ENCODE results near the gene STARD3NL. TPM values are rescaled to one million over a fixed set of nuclear protein-coding genes. Genes with fewer than 3 reads are reported as not detected.
A peak's percentile ranks its signal among the peaks of the same experiment; 100 is the strongest.

The STARD3NL gene, protein sequence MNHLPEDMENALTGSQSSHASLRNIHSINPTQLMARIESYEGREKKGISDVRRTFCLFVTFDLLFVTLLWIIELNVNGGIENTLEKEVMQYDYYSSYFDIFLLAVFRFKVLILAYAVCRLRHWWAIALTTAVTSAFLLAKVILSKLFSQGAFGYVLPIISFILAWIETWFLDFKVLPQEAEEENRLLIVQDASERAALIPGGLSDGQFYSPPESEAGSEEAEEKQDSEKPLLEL
- 56.5 TPM for total RNA-seq
- polyA plus RNA-seq = 40.6 TPM

DNA sequence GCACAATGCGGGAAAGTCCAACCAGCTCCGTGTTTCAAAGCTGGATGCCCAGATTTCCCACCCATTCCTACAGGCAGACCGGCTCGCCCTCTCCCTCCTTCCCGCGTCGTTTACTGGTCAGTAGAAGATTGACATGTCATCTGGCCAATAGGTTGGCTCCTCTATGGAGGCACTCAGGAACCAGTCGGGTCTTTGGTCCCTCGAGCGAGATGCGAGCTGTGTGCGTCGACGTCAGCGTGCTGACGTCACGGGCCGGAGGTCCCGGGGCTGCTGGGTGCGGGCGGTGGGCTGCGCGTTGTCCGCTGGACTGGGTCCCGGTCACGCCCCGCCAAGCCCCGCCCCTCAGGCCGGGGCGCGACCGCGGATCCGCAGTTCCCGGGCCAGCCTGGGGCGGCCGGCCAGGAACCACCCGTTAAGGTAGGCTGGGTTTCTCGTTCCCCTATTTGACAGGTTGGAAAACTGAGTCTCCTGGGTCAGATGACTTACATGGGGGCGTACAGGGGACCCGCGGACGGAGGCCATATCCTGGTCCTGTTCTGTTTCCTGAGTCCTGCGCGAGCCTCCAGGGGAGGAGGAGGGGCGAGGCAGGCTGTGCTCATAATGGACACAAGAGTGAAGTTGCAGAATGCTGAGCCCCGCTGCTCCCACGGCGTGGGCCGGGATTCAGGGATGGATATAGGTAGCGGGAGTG lies at the start of gene STARD3NL:
Gene STARD3NL (plus strand): TSS at position 242 of the 691 bp plus-strand sequence. CDS start 29,260 bp downstream, outside the sequence.
- peak; percentile 100 for DNase-seq (ENCODE audit: extremely low spot score)
- H3K36me3 ChIP-seq (ENCODE audit: insufficient read depth) = no peaks in the 10 kb centered on the region
- H3K27ac ChIP-seq (ENCODE audit: low read depth) = peak within 1 kb of the TSS; percentile 95
- H3K4me1 ChIP-seq (ENCODE audit: insufficient read depth) = no peaks in the 10 kb centered on the region
- under 1% methylated on average over 51 of the region's 51 CpGs for WGBS
- peak within 1 kb of the TSS; percentile 74 for H3K4me3 ChIP-seq (ENCODE audit: low read depth, low read length)

DNA sequence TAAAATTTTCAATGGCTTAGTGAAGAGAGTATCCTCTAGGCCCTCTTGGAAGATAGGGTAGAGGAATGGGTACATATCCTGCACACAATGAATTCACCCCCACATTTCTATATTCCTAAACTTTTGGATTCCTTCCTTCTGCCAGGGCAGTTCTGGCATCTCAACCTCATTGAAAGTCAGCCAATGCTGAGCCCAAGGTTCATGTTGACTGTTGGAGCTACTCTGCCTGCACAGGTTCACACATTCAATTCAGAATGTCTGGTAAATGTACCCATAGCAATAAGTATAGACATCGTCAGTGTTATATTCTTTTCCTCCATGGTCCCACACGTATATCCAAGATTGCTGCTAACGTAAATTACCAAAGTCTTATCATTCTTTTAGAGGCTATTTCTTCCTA lies 48.9 kb upstream of the STARD3NL start:
- Histone ChIP-seq H3K4me1 (ENCODE audit: insufficient read depth) (no peaks in the 10 kb centered on the region), H3K27ac (ENCODE audit: low read depth) (no peak overlapping the region), H3K4me3 (ENCODE audit: low read depth, low read length) (no peak overlapping the region), H3K36me3 (ENCODE audit: insufficient read depth) (no peaks in the 10 kb centered on the region)
- WGBS = 80% methylated on average over 3 of the region's 3 CpGs
- DNase-seq (ENCODE audit: extremely low spot score) = no peak

DNA sequence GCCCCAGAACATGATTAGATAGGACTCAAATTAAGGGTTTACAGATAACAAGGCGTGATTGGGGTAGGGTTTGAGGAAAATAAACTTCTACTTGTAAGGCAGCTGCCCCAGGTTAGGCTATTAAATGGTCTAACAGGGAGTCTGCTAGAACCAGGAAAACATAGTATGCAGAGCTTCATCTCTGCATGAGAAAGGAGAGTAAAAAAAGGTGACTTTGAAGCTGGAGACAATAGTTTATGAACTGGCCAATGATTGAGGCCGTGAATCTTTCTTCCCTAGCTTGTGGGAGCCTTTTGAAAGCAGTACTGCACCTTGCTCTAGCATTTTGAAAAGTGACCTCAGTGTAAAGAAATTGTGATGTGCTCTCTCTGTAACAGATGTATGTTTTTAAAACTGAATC lies 48.5 kb upstream of the STARD3NL start:
- Histone ChIP-seq H3K36me3 (ENCODE audit: insufficient read depth) (no peaks in the 10 kb centered on the region), H3K4me3 (ENCODE audit: low read depth, low read length) (no peak overlapping the region), H3K27ac (ENCODE audit: low read depth) (no peak overlapping the region), H3K4me1 (ENCODE audit: insufficient read depth) (no peaks in the 10 kb centered on the region)
- no peak for DNase-seq (ENCODE audit: extremely low spot score)
- WGBS = 67% methylated on average over 2 of the region's 2 CpGs

DNA sequence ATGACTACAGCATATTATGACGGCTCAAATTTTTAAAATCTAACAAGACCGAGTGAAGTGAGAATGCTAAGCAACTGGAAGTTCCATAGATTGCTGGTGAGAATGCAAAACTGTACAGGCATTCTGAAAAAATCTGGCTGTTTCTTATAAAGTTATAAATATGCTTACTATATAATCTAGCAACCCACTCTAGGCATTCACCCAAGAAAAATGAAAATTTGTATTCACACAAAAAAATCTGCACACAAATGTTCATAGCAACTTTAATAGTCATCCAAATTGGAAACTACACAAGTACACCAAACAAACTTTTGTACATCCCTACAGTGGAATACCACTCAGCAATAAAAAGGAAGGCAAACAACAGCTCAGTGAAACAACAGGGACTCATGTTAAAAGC lies 39.9 kb upstream of the STARD3NL start:
- Histone ChIP-seq H3K36me3 (ENCODE audit: insufficient read depth) (no peaks in the 10 kb centered on the region), H3K4me3 (ENCODE audit: low read depth, low read length) (no peak overlapping the region), H3K27ac (ENCODE audit: low read depth) (no peak overlapping the region), H3K4me1 (ENCODE audit: insufficient read depth) (no peaks in the 10 kb centered on the region)
- WGBS = 87% methylated on average over 2 of the region's 2 CpGs
- no peak for DNase-seq (ENCODE audit: extremely low spot score)

DNA sequence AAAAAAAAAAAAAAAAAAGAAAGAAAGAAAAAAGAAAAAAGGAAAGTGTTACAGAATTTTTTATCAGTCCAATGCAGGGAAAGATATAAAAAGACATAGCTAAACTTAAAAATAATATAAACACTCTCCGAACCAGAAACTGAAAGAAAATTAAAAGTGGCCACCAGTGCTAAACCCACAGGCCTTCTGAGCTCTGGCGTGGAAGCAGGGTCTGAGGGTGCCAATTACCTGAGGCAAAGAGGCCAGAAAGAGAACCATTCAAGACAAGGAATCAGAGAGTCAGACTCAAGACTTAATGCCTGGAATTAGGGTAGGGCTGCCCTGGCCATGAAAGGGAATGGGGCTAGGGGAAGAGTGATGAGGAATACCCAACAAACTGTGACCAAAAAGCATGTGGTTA lies 36.9 kb upstream of the STARD3NL start:
- H3K4me3 ChIP-seq (ENCODE audit: low read depth, low read length) = no peak overlapping the region
- no peak for DNase-seq (ENCODE audit: extremely low spot score)
- no peaks in the 10 kb centered on the region for H3K36me3 ChIP-seq (ENCODE audit: insufficient read depth)
- H3K4me1 ChIP-seq (ENCODE audit: insufficient read depth) = no peaks in the 10 kb centered on the region
- no peak overlapping the region for H3K27ac ChIP-seq (ENCODE audit: low read depth)
- WGBS = 77% methylated on average over 2 of the region's 2 CpGs

DNA sequence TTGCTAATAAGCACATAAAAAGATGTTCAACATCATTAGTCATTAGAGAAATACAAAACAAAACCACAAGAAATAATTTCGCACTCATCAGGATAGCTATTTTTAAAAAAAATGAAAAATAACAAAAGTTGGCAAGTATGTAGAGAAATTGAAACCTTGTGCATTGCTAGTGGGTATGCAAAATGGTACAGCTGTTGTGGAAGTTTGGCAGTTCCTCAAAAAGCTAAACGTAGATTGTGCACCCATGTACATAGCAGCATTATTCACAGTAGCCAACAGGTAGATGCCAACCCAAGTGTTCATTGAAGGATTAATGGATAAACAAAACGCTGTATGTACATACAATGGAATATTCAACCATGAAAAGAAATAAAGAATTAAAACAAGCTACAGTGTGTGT lies 35.3 kb upstream of the STARD3NL start:
- no peak overlapping the region for H3K27ac ChIP-seq (ENCODE audit: low read depth)
- H3K36me3 ChIP-seq (ENCODE audit: insufficient read depth) = no peaks in the 10 kb centered on the region
- WGBS = 80% methylated on average over 3 of the region's 3 CpGs
- no peak overlapping the region for H3K4me3 ChIP-seq (ENCODE audit: low read depth, low read length)
- no peaks in the 10 kb centered on the region for H3K4me1 ChIP-seq (ENCODE audit: insufficient read depth)
- DNase-seq (ENCODE audit: extremely low spot score) = no peak

DNA sequence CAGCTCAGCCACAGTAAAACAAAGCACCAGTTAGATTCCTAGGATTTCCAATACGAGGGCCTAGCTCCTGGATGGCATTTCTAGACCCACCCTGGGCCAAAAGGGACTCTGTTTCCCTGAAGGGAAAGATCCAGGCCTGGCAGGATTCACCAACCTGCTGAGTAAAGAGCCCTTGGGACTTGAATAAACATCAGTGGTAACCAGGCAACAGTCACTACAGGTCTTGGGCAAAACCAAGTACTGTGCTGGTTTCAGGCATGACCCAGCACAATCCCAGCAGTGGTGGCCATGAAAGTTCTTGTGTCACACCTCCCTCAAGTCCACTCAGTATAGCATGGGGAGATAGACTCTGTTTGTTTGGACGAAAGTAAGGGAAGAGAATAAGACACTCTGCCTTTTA lies 31.0 kb upstream of the STARD3NL start:
- DNase-seq (ENCODE audit: extremely low spot score) = no peak
- Histone ChIP-seq H3K27ac (ENCODE audit: low read depth) (no peak overlapping the region), H3K36me3 (ENCODE audit: insufficient read depth) (no peaks in the 10 kb centered on the region), H3K4me3 (ENCODE audit: low read depth, low read length) (no peak overlapping the region), H3K4me1 (ENCODE audit: insufficient read depth) (no peaks in the 10 kb centered on the region)
- 71% methylated on average over 2 of the region's 2 CpGs for WGBS

DNA sequence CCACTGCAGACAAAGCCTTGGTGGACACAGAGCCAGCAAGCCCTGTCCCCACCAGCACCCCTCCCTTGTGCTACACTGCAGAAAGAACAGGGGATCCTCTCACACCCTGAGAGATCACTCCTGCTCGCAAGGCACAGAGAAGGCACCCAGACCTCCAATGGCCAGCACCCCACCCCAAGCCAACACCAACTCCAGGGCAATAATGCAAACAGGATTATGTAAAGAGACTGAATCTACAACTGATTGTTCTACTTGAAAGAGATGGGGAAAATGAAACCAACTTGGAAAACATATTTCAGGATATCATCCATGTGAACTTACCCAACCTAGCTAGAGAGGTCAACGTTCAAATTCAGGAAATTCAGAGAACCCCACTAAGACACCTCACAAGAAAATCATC lies 26.5 kb upstream of the STARD3NL start:
- no peaks in the 10 kb centered on the region for H3K36me3 ChIP-seq (ENCODE audit: insufficient read depth)
- WGBS = 81% methylated on average over 2 of the region's 2 CpGs
- no peak overlapping the region for H3K4me3 ChIP-seq (ENCODE audit: low read depth, low read length)
- no peak for DNase-seq (ENCODE audit: extremely low spot score)
- no peak overlapping the region for H3K27ac ChIP-seq (ENCODE audit: low read depth)
- H3K4me1 ChIP-seq (ENCODE audit: insufficient read depth) = no peaks in the 10 kb centered on the region

DNA sequence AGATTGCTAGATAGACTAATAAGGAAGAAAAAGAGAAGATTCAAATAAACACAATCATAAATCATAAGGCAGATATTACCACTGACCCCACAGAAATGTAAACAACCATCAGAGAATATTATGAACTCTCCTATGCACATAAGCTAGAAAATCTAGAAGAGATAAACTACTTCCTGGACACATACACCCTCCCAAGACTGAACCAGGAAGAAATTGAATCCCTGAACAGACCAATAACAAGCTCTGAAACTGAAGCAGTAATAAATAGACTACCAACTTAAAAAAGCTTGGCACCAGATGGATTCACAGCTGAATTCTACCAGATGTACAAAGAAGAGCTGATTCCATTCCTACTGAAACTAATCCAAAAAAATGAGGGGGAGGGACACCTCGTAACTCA lies 24.5 kb upstream of the STARD3NL start:
- WGBS = 46% methylated on average over 1 of the region's 1 CpG
- H3K36me3 ChIP-seq (ENCODE audit: insufficient read depth) = no peaks in the 10 kb centered on the region
- no peak for DNase-seq (ENCODE audit: extremely low spot score)
- no peak overlapping the region for H3K27ac ChIP-seq (ENCODE audit: low read depth)
- no peaks in the 10 kb centered on the region for H3K4me1 ChIP-seq (ENCODE audit: insufficient read depth)
- no peak overlapping the region for H3K4me3 ChIP-seq (ENCODE audit: low read depth, low read length)

DNA sequence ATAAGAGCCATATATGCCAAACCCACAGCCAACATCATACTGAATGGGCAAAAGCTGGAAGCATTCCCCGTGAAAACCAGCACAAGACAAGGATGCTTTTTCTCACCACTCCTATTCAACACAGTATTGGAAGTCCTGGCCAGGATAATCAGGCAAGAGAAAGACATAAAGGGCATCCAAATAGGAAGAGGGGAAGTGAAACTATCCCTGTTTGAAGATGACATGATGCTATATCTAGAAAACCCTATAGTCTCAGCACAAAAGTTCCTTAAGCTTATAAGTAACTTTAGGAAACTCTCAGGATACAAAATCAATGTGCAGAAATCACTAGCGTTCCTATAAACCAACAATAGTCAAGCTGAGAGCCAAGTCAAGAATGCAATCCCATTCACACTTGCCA lies 23.8 kb upstream of the STARD3NL start:
- DNase-seq (ENCODE audit: extremely low spot score) = no peak
- Histone ChIP-seq H3K4me3 (ENCODE audit: low read depth, low read length) (no peak overlapping the region), H3K36me3 (ENCODE audit: insufficient read depth) (no peaks in the 10 kb centered on the region), H3K27ac (ENCODE audit: low read depth) (no peak overlapping the region), H3K4me1 (ENCODE audit: insufficient read depth) (no peaks in the 10 kb centered on the region)
- 66% methylated on average over 2 of the region's 2 CpGs for WGBS

DNA sequence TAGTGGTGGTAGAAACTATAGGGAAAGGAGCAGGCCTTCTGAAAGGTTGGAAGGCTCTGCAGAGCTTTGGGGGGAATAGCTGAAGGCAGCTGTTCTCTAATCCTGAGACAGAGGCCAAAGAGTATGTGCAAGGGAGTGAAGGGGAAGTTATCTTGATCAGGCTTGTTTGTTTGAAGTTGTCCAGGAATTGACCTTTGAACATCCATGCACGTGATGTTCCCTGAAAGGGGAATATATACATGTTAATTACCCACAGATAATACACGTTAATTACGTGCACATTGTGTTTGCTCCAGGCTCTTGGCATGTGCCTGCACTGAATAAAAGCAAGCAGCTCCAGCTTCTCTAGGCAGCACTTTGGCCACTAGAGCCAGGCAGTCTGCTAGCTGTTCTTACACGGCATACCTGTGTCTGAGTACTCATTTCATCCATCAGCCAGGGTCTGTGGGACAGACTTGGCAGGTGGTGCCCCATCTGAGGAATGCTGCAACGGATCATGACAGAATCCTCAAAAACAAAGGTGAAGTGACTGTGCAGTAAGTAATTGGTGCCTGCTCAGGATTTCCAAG lies 18.0 kb upstream of the STARD3NL start:
- DNase-seq (ENCODE audit: extremely low spot score) = no peak
- Histone ChIP-seq H3K4me3 (ENCODE audit: low read depth, low read length) (no peak overlapping the region), H3K27ac (ENCODE audit: low read depth) (no peak overlapping the region), H3K4me1 (ENCODE audit: insufficient read depth) (no peaks in the 10 kb centered on the region), H3K36me3 (ENCODE audit: insufficient read depth) (no peaks in the 10 kb centered on the region)
- 54% methylated on average over 5 of the region's 5 CpGs for WGBS

DNA sequence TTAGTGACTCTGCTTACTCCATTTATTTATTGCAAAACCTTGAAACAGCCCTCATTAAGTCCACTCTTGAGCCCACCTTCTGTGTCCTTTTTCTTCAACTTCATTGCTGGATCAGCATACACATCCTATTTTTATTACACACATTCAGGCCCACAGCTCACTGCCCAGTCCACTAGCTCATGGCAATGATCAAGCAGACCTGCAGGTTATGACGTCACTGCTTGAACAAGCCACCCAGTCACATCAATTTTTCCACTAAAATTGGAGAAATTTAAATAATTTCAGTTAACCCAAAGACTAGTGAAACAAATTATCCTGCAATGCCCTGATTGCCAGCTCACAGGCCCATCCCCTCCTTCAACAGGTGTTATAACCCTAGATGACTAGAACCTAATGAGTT lies 16.0 kb upstream of the STARD3NL start:
- Histone ChIP-seq H3K4me3 (ENCODE audit: low read depth, low read length) (no peak overlapping the region), H3K36me3 (ENCODE audit: insufficient read depth) (no peaks in the 10 kb centered on the region), H3K4me1 (ENCODE audit: insufficient read depth) (no peaks in the 10 kb centered on the region), H3K27ac (ENCODE audit: low read depth) (no peak overlapping the region)
- DNase-seq (ENCODE audit: extremely low spot score) = no peak
- WGBS = 86% methylated on average over 1 of the region's 1 CpG

DNA sequence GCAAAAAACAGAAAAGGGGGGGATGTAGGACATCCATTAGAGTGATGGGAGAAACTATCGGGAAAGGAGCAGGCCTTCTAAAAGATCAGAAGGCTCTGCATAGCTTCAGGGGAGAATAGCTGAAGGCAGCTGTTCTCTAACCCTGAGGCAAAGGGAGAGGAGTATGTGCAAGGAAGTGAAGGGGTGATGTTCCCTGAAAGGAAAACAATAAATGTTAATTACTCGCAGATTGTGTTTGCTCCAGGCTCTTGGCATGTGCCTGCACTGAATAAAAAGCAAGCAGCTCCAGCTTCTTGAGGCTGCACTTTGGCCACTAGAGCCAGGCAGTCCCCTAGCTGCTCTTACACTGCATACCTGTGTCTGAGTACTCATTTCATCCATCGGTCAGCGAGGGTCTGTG lies 14.4 kb upstream of the STARD3NL start:
- DNase-seq (ENCODE audit: extremely low spot score) = no peak
- Histone ChIP-seq H3K4me1 (ENCODE audit: insufficient read depth) (no peaks in the 10 kb centered on the region), H3K4me3 (ENCODE audit: low read depth, low read length) (no peak overlapping the region), H3K27ac (ENCODE audit: low read depth) (no peak overlapping the region), H3K36me3 (ENCODE audit: insufficient read depth) (no peaks in the 10 kb centered on the region)
- WGBS = 73% methylated on average over 4 of the region's 4 CpGs

DNA sequence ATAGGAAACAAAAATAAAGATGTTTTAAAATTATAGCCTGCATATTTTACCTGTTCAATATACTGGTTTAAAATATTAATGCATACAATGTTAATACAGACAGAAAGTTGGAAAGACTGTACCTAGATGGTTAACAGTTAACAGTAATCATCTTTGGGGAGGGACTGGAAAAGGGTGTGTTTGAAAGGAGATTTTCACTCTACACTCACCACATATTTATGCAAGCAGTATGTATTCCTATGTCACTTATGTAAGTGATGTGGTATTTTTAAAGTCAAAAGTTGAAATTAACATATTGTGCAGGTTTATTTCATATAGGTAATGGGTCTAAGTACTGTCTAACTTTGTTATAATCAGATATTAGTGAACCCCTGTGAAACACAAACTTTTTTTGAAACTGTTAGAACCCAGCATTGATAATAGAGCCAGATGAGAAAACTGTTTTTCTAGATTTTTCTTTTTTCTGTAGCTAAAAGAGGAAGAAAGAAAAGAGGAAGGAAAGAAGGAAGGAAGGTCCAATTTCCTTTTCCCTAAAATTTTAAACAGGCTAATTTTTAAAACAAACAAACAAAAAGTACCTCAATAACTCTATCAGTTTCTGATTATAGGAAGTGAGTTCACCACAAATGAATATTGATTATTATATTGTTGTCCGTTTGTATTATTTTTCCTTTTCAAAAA lies 9.0 kb upstream of the STARD3NL start:
- H3K4me1 ChIP-seq (ENCODE audit: insufficient read depth) = no peaks in the 10 kb centered on the region
- DNase-seq (ENCODE audit: extremely low spot score) = no peak
- H3K4me3 ChIP-seq (ENCODE audit: low read depth, low read length) = no peak overlapping the region
- H3K36me3 ChIP-seq (ENCODE audit: insufficient read depth) = no peaks in the 10 kb centered on the region
- H3K27ac ChIP-seq (ENCODE audit: low read depth) = peak overlapping the region; percentile 23
- WGBS = 58% methylated on average over 1 of the region's 1 CpG
